Neural cell (in vitro differentiated cells): ENCODE measurements around the gene UNK. TPM values are rescaled to one million over a fixed set of nuclear protein-coding genes. Genes with fewer than 3 reads are reported as not detected.
"Not testable (repeated sequence)": the region's sequence is repeated elsewhere in the genome, so short reads cannot be mapped to it uniquely, and the experiment has no call there.

Source experiments
- H2AFZ ChIP-seq: fragments of 200-600, 300-800 bp; sonication (generic), shearing (Covaris generic); 2 replicates; pipeline ENCODE4 v1.6.0; 2014; ENCODE audit warnings: low read depth, mild to moderate bottlenecking, antibody characterized with exemption, low read length, moderate library complexity
- H3F3A ChIP-seq: fragments of 200-600 bp; shearing (Covaris generic); 2 replicates; pipeline ENCODE4 v1.6.1; 2016; ENCODE audit warnings: mild to moderate bottlenecking, moderate library complexity, mixed read lengths, antibody characterized with exemption, low read length; ENCODE audit not compliant: insufficient read depth, poor library complexity, severe bottlenecking
- H3K27ac ChIP-seq: fragments of 200-600, 300-800 bp; sonication (generic), shearing (Covaris generic); 2 replicates; pipeline ENCODE4 v1.5.1; 2014; ENCODE audit warnings: mild to moderate bottlenecking, low read length, moderate library complexity
- H3K27me3 ChIP-seq: fragments of 300-800, 200-600 bp; sonication (generic), shearing (Covaris generic); 2 replicates; pipeline ENCODE4 v1.6.0; 2014; ENCODE audit warnings: mild to moderate bottlenecking, low read depth, low read length, moderate library complexity; ENCODE audit not compliant: insufficient read depth
- H3K36me3 ChIP-seq: fragments of 300-800, 200-600 bp; sonication (generic), shearing (Covaris generic); 2 replicates; pipeline ENCODE4 v1.5.1; 2014; ENCODE audit warnings: mild to moderate bottlenecking, antibody characterized with exemption, low read length, moderate library complexity; ENCODE audit not compliant: insufficient read depth
- H3K4me2 ChIP-seq: fragments of 300-800, 200-600 bp; sonication (generic), shearing (Covaris generic); 2 replicates; pipeline ENCODE4 v1.6.0; 2014; ENCODE audit warnings: mild to moderate bottlenecking, low read length
- H3K4me3 ChIP-seq: fragments of 300-800, 200-600 bp; sonication (generic), shearing (Covaris generic); 2 replicates; pipeline ENCODE4 v1.5.1; 2014; ENCODE audit warnings: mild to moderate bottlenecking, low read length, moderate library complexity
- H3K79me2 ChIP-seq: fragments of 200-600 bp; shearing (Covaris generic); replicated peaks from 2 replicates; pipeline ENCODE4 v1.6.0; 2014; ENCODE audit warnings: mild to moderate bottlenecking, low read length, moderate library complexity; ENCODE audit not compliant: insufficient read depth
- H3K9ac ChIP-seq: fragments of 300-800, 200-600 bp; sonication (generic), shearing (Covaris generic); 2 replicates; pipeline ENCODE4 v1.6.1; 2016; ENCODE audit warnings: mild to moderate bottlenecking, low read length, mixed read lengths
- H3K9me2 ChIP-seq: fragments of 200-600 bp; shearing (Covaris generic); 2 replicates; pipeline ENCODE4 v1.6.1; 2016; ENCODE audit warnings: mild to moderate bottlenecking, low read length, mixed read lengths; ENCODE audit not compliant: insufficient read depth
- H3K9me3 ChIP-seq: fragments of 200-600, 300-800 bp; sonication (generic), shearing (Covaris generic); 2 replicates; pipeline ENCODE4 v1.6.1; 2016; ENCODE audit warnings: mild to moderate bottlenecking, mixed run types, low read length, moderate library complexity, mixed read lengths
- H4K20me1 ChIP-seq: fragments of 200-600 bp; shearing (Covaris generic); 2 replicates; pipeline ENCODE4 v1.6.1; 2016; ENCODE audit warnings: mild to moderate bottlenecking, mixed run types; ENCODE audit not compliant: insufficient read depth
- EZH2 ChIP-seq: fragments of 200-600, 300-800 bp; shearing (Covaris generic), sonication (generic); IDR thresholded peaks from 2 replicates; pipeline ENCODE4 v1.6.1; 2014; ENCODE audit warnings: antibody characterized with exemption, low read length, borderline replicate concordance, mild to moderate bottlenecking; ENCODE audit not compliant: insufficient read depth, poor library complexity, severe bottlenecking
- MXI1 ChIP-seq: fragments of 450-650 bp; conservative IDR thresholded peaks from 2 replicates; pipeline ENCODE4 v1.6.1; 2014; ENCODE audit warnings: antibody characterized with exemption, mild to moderate bottlenecking; ENCODE audit not compliant: poor library complexity, severe bottlenecking
- RAD21 ChIP-seq: fragments of 450-650 bp; conservative IDR thresholded peaks from 2 replicates; pipeline ENCODE4 v1.6.1; 2014; ENCODE audit warnings: antibody characterized with exemption, mild to moderate bottlenecking, moderate library complexity
- SMC3 ChIP-seq: fragments of 450-650 bp; conservative IDR thresholded peaks from 2 replicates; pipeline ENCODE4 v1.6.1; 2014; ENCODE audit warnings: antibody characterized with exemption, mild to moderate bottlenecking, moderate library complexity; ENCODE audit not compliant: poor library complexity
- TAF1 ChIP-seq: IDR thresholded peaks from 2 replicates; pipeline ENCODE4 v1.6.1; 2012; ENCODE audit warnings: low read depth
- polyA plus RNA-seq: library from polyadenylated mRNA; depleted of rRNA; stranded (reverse); fragments of >200 nt; gene quantifications from 2 replicates; pipeline ENCODE4 v1.2.3, GENCODE V29; 2014
- TF ChIP-seq, protein P1 (sequence below): IDR thresholded peaks from 2 replicates; pipeline ENCODE4 v1.6.1; 2012; ENCODE audit warnings: borderline replicate concordance
- TF ChIP-seq, protein P2 (sequence below): fragments of 450-650 bp; IDR thresholded peaks from 2 replicates; pipeline ENCODE4 v1.5.1; 2014; ENCODE audit warnings: antibody characterized with exemption, mild to moderate bottlenecking, moderate library complexity; ENCODE audit not compliant: poor library complexity, severe bottlenecking

The UNK gene
- polyA plus RNA-seq, 1 donor from 2014 or later = 29.9 TPM

DNA sequence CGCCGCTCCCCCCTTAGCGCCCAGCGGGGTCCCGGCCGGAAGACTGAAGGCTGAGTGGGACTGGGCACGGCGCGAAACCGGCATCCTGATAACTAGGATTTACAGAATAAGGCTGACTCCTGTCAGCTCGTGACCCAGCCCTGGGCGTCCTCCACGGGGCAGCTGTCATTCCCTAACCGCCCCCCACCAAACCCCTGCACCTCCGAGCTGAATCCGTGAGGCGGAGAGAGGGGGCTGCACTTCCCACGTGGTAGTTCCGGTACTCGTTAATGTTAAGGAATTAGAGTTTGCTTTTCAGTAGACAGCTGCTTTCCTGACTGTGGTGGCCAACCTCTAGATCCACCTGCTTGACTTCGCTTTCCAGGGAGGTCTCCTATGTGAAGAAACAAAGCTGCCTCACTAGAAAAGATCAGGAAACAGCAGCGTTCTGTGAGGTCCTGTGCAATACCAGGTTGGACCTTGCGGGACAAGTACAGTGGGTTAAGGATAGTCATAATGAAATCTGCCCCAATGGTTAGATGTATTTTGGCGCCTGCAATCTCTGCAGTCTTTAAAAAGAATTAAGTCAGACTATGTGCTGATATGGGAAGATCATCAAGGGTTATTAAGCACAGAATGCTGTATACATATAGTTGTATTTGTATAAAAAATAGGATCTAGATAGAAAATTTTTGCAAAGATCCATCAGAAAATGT lies 71.6 kb downstream of the UNK start:
- H3K4me3 ChIP-seq = peak overlapping the region; percentile 91
- peak overlapping the region; percentile 86 for H3K27ac ChIP-seq
- peak overlapping the region; percentile 99 for H3K4me2 ChIP-seq
- peak overlapping the region; percentile 82 for H3K9ac ChIP-seq
- no peaks in the 10 kb centered on the region for H3K36me3 ChIP-seq
- peaks cover 8% of the 10 kb centered on the region for H3F3A ChIP-seq
- no peaks in the 10 kb centered on the region for H4K20me1 ChIP-seq
- peaks cover 10% of the 10 kb centered on the region for H3K79me2 ChIP-seq
- no peaks in the 10 kb centered on the region for H3K27me3 ChIP-seq
- TF ChIP-seq, protein P1, sequence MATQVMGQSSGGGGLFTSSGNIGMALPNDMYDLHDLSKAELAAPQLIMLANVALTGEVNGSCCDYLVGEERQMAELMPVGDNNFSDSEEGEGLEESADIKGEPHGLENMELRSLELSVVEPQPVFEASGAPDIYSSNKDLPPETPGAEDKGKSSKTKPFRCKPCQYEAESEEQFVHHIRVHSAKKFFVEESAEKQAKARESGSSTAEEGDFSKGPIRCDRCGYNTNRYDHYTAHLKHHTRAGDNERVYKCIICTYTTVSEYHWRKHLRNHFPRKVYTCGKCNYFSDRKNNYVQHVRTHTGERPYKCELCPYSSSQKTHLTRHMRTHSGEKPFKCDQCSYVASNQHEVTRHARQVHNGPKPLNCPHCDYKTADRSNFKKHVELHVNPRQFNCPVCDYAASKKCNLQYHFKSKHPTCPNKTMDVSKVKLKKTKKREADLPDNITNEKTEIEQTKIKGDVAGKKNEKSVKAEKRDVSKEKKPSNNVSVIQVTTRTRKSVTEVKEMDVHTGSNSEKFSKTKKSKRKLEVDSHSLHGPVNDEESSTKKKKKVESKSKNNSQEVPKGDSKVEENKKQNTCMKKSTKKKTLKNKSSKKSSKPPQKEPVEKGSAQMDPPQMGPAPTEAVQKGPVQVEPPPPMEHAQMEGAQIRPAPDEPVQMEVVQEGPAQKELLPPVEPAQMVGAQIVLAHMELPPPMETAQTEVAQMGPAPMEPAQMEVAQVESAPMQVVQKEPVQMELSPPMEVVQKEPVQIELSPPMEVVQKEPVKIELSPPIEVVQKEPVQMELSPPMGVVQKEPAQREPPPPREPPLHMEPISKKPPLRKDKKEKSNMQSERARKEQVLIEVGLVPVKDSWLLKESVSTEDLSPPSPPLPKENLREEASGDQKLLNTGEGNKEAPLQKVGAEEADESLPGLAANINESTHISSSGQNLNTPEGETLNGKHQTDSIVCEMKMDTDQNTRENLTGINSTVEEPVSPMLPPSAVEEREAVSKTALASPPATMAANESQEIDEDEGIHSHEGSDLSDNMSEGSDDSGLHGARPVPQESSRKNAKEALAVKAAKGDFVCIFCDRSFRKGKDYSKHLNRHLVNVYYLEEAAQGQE = no peak
- peak; percentile 93 for TF ChIP-seq MXI1
- TF ChIP-seq, protein P2, sequence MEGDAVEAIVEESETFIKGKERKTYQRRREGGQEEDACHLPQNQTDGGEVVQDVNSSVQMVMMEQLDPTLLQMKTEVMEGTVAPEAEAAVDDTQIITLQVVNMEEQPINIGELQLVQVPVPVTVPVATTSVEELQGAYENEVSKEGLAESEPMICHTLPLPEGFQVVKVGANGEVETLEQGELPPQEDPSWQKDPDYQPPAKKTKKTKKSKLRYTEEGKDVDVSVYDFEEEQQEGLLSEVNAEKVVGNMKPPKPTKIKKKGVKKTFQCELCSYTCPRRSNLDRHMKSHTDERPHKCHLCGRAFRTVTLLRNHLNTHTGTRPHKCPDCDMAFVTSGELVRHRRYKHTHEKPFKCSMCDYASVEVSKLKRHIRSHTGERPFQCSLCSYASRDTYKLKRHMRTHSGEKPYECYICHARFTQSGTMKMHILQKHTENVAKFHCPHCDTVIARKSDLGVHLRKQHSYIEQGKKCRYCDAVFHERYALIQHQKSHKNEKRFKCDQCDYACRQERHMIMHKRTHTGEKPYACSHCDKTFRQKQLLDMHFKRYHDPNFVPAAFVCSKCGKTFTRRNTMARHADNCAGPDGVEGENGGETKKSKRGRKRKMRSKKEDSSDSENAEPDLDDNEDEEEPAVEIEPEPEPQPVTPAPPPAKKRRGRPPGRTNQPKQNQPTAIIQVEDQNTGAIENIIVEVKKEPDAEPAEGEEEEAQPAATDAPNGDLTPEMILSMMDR = peak; percentile 49
- peak overlapping the region; percentile 65 for H2AFZ ChIP-seq
- H3K9me3 ChIP-seq = no peaks in the 10 kb centered on the region
- H3K9me2 ChIP-seq = no peaks in the 10 kb centered on the region

DNA sequence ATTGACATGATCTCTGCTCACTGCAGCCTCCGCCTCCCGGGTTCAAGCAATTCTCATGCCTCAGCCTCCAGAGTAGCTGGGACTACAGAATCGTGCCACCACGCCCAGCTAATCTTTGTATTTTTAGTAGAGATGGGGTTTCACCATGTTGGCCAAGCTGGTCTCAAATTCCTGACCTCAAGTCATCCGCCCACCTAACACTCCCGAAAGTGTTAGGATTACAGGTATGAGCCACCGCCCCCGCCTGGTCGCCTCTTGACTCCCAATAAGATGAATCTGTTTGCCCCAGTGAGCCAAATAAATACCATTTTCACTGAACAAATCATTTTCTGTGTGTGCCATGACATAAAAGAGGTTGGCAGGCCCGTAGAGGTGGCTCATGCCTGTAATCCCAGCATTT lies 74.8 kb downstream of the UNK start:
- not testable (repeated sequence) for H3K27me3 ChIP-seq, H2AFZ ChIP-seq, H3K9ac ChIP-seq, H3K27ac ChIP-seq, H3K79me2 ChIP-seq, H3K9me3 ChIP-seq, H3F3A ChIP-seq, H3K4me3 ChIP-seq, H3K4me2 ChIP-seq, H3K9me2 ChIP-seq, H3K36me3 ChIP-seq, H4K20me1 ChIP-seq

DNA sequence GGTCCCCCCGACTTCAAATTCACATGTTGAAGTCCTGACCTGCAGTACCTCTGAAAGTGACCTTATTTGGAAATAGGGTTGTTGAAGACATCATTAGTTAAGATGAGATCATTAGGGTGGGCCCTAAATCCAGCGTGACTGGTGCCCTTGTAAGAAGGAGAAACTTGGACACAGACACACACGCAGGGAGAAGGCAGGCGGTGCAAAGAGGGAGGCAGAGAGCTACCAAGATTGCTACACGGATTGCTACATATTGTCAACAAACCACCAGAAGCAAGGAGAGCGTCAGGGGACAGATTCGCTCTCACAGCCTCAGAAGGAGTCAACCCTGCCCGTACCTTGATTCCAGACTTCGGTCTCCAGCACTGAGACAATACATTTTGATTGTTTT lies 77.3 kb downstream of the UNK start:
- Histone ChIP-seq H3K4me3 (no peak overlapping the region), H3K27ac (no peak overlapping the region), H3K4me2 (no peak overlapping the region), H3K79me2 (no peaks in the 10 kb centered on the region), H3K9me2 (no peaks in the 10 kb centered on the region), H3K9ac (no peak overlapping the region), H3K36me3 (no peaks in the 10 kb centered on the region), H4K20me1 (no peaks in the 10 kb centered on the region), H3K27me3 (no peaks in the 10 kb centered on the region), H3K9me3 (no peaks in the 10 kb centered on the region), H3F3A (no peaks in the 10 kb centered on the region), H2AFZ (no peak overlapping the region)
- TF ChIP-seq, protein P2 = no peak
- TF ChIP-seq RAD21 (no peak), TAF1 (no peak), SMC3 (no peak), EZH2 (no peak), MXI1 (no peak)
